Prostate gland (tissue), 2 donors: ENCODE measurements around the gene ZC2HC1C.
"Not testable (repeated sequence)": the region's sequence is repeated elsewhere in the genome, so short reads cannot be mapped to it uniquely, and the experiment has no call there.

Experiments used
- POLR2A ChIP-seq: fragments of 450-650 bp; IDR thresholded peaks from one replicate; pipeline ENCODE4 v1.6.1; 2016; ENCODE audit warnings: antibody characterized with exemption, mild to moderate bottlenecking
- POLR2AphosphoS5 ChIP-seq: sonication (generic); formaldehyde crosslinking; IDR thresholded peaks from one replicate; pipeline ENCODE4 v1.6.1; 2017; ENCODE audit warnings: antibody characterized with exemption
- TF ChIP-seq, protein P1 (sequence below), 4 experiments: fragments of 200-600 bp in 2 of 4; fragments of 450-650 bp in 2 of 4; sonication (generic) in 2 of 4; IDR thresholded peaks; 1 replicate in 3 of 4; 2 replicates in 1 of 4; pipeline ENCODE4 v1.5.1; 2016 to 2019; ENCODE audit warnings: antibody characterized with exemption in 4 of 4, mild to moderate bottlenecking in 2 of 4, moderate library complexity in 2 of 4

- TF ChIP-seq, protein P1, sequence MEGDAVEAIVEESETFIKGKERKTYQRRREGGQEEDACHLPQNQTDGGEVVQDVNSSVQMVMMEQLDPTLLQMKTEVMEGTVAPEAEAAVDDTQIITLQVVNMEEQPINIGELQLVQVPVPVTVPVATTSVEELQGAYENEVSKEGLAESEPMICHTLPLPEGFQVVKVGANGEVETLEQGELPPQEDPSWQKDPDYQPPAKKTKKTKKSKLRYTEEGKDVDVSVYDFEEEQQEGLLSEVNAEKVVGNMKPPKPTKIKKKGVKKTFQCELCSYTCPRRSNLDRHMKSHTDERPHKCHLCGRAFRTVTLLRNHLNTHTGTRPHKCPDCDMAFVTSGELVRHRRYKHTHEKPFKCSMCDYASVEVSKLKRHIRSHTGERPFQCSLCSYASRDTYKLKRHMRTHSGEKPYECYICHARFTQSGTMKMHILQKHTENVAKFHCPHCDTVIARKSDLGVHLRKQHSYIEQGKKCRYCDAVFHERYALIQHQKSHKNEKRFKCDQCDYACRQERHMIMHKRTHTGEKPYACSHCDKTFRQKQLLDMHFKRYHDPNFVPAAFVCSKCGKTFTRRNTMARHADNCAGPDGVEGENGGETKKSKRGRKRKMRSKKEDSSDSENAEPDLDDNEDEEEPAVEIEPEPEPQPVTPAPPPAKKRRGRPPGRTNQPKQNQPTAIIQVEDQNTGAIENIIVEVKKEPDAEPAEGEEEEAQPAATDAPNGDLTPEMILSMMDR (IDR thresholded peaks at IDR 0.05): not testable (repeated sequence)
- not testable (repeated sequence) for TF ChIP-seq POLR2AphosphoS5, POLR2A
Measured at GRCh38 chr14:75127474-75127820, 58.0 kb downstream of the ZC2HC1C start.
